HL-60 (cell line): Measurements from ENCODE around the gene CCDC191.

Experiments
- DNase-seq, 2 experiments: peaks; one replicate each; pipeline ENCODE4 v3.0.0-alpha.2; 2010 to 2020; ENCODE audit warnings: low read depth in 1 of 2, low spot score in 1 of 2
- H3K27ac ChIP-seq: fragments of 250-450 bp; sonication (Bioruptor Pico); replicated peaks from 2 replicates; pipeline ENCODE4 v1.5.1; 2020; ENCODE audit warnings: mild to moderate bottlenecking, moderate library complexity
- H3K27me3 ChIP-seq: fragments of 250-450 bp; sonication (Bioruptor Pico); 2 replicates; pipeline ENCODE4 v1.5.1; 2021; ENCODE audit warnings: mild to moderate bottlenecking, moderate library complexity; ENCODE audit not compliant: insufficient read depth, poor library complexity, severe bottlenecking
- H3K4me3 ChIP-seq: replicated peaks from 2 replicates; pipeline ENCODE4 v1.5.1; 2011; ENCODE audit warnings: mild to moderate bottlenecking, control low read depth, low read length; ENCODE audit not compliant: insufficient read depth
- CTCF ChIP-seq: IDR thresholded peaks from one replicate; pipeline ENCODE4 v1.5.1; 2011; ENCODE audit warnings: low read length, control low read depth, inconsistent platforms; ENCODE audit not compliant: insufficient read depth
- GABPA ChIP-seq: IDR thresholded peaks from 2 replicates; pipeline ENCODE4 v1.6.1; 2012; ENCODE audit warnings: low read depth
- POLR2AphosphoS5 ChIP-seq: IDR thresholded peaks from 2 replicates; pipeline ENCODE4 v1.6.1; 2012; ENCODE audit warnings: low read depth
- REST ChIP-seq: IDR thresholded peaks from 2 replicates; pipeline ENCODE4 v1.6.1; 2012; ENCODE audit warnings: low read depth; ENCODE audit not compliant: insufficient replicate concordance
- SPI1 ChIP-seq: IDR thresholded peaks from 2 replicates; pipeline ENCODE4 v1.6.1; 2012; ENCODE audit warnings: low read depth, mild to moderate bottlenecking, borderline replicate concordance

CCDC191 gene

GRCh38 chr3:113981803-113982202 is 74.5 kb downstream of the CCDC191 start:
- no peak overlapping the region for H3K27ac ChIP-seq
- TF ChIP-seq SPI1 (no peak), REST (no peak), CTCF (no peak), GABPA (no peak), POLR2AphosphoS5 (no peak)
- H3K4me3 ChIP-seq = no peak overlapping the region
- no peaks in the 10 kb centered on the region for H3K27me3 ChIP-seq
- no peak for DNase-seq

GRCh38 chr3:113979916-113980315 is 76.4 kb downstream of the CCDC191 start:
- no peak for TF ChIP-seq POLR2AphosphoS5
- TF ChIP-seq GABPA = no peak
- no peak for TF ChIP-seq REST
- no peak for TF ChIP-seq CTCF
- no peak for TF ChIP-seq SPI1
- no peak for DNase-seq
- Histone ChIP-seq H3K27ac (no peak overlapping the region), H3K4me3 (no peak overlapping the region), H3K27me3 (no peaks in the 10 kb centered on the region)

- H3K27me3 ChIP-seq = no peaks in the 10 kb centered on the region
- DNase-seq = no peak
- no peak overlapping the region for H3K4me3 ChIP-seq
- H3K27ac ChIP-seq = no peak overlapping the region
- TF ChIP-seq GABPA = no peak
- TF ChIP-seq REST = no peak
- TF ChIP-seq CTCF = no peak
- TF ChIP-seq POLR2AphosphoS5 = no peak
- no peak for TF ChIP-seq SPI1
These were observed 78.5 kb downstream of the CCDC191 start for GRCh38 chr3:113977822-113978221.
